ENCODE results near the gene COG4.

Gene COG4

GRCh38 chr16:70467608-70468007 is 55.7 kb downstream of the COG4 start:
- Histone ChIP-seq H3K4me1 (ENCODE audit: control insufficient read depth in 1 of 2, insufficient read depth in 1 of 2, low read depth in 1 of 2, low read length in 1 of 2) (no peaks in the 10 kb centered on the region), H3K27me3 (no peaks in the 10 kb centered on the region), H3K36me3 (peaks cover 49% of the 10 kb centered on the region), H3K4me3 (ENCODE audit: low read depth in 1 of 2, low read length in 1 of 2) (no peak overlapping the region), H3K9me3 (no peaks in the 10 kb centered on the region), H3K27ac (no peak overlapping the region)
- no peak for TF ChIP-seq CTCF (IDR thresholded peaks at IDR 0.05)

- peaks cover 45% of the 10 kb centered on the region for H3K36me3 ChIP-seq
- H3K9me3 ChIP-seq, result no peaks in the 10 kb centered on the region
- H3K4me3 ChIP-seq (ENCODE audit: low read depth in 1 of 2, low read length in 1 of 2), result no peak overlapping the region
- no peaks in the 10 kb centered on the region for H3K4me1 ChIP-seq (ENCODE audit: control insufficient read depth in 1 of 2, insufficient read depth in 1 of 2, low read depth in 1 of 2, low read length in 1 of 2)
- TF ChIP-seq CTCF (IDR thresholded peaks at IDR 0.05), result no peak
- no peaks in the 10 kb centered on the region for H3K27me3 ChIP-seq
- no peak overlapping the region for H3K27ac ChIP-seq
These were observed 56.2 kb downstream of the COG4 start for GRCh38 chr16:70467113-70467512.

GRCh38 chr16:70466805-70467076 is 56.6 kb downstream of the COG4 start:
- Histone ChIP-seq H3K9me3 (no peaks in the 10 kb centered on the region), H3K27me3 (no peaks in the 10 kb centered on the region), H3K4me1 (ENCODE audit: control insufficient read depth in 1 of 2, insufficient read depth in 1 of 2, low read depth in 1 of 2, low read length in 1 of 2) (no peaks in the 10 kb centered on the region), H3K4me3 (ENCODE audit: low read depth in 1 of 2, low read length in 1 of 2) (no peak overlapping the region), H3K36me3 (peaks cover 45% of the 10 kb centered on the region), H3K27ac (no peak overlapping the region)
- TF ChIP-seq CTCF (IDR thresholded peaks at IDR 0.05), result no peak

- TF ChIP-seq CTCF (IDR thresholded peaks at IDR 0.05), result no peak
- no peaks in the 10 kb centered on the region for H3K4me1 ChIP-seq (ENCODE audit: control insufficient read depth in 1 of 2, insufficient read depth in 1 of 2, low read depth in 1 of 2, low read length in 1 of 2)
- no peaks in the 10 kb centered on the region for H3K9me3 ChIP-seq
- H3K27ac ChIP-seq, result no peak overlapping the region
- peaks cover 45% of the 10 kb centered on the region for H3K36me3 ChIP-seq
- H3K4me3 ChIP-seq (ENCODE audit: low read depth in 1 of 2, low read length in 1 of 2), result no peak overlapping the region
- no peaks in the 10 kb centered on the region for H3K27me3 ChIP-seq
These were observed 57.2 kb downstream of the COG4 start for GRCh38 chr16:70465999-70466804.

- Histone ChIP-seq H3K27me3 (no peaks in the 10 kb centered on the region), H3K36me3 (peaks cover 45% of the 10 kb centered on the region), H3K27ac (no peak overlapping the region), H3K9me3 (no peaks in the 10 kb centered on the region), H3K4me3 (ENCODE audit: low read depth in 1 of 2, low read length in 1 of 2) (no peak overlapping the region), H3K4me1 (ENCODE audit: control insufficient read depth in 1 of 2, insufficient read depth in 1 of 2, low read depth in 1 of 2, low read length in 1 of 2) (no peaks in the 10 kb centered on the region)
- TF ChIP-seq CTCF (IDR thresholded peaks at IDR 0.05), result no peak
These were observed 60.1 kb downstream of the COG4 start for GRCh38 chr16:70463235-70463634.

Data from neutrophil (primary cell).